SW480 (cell line): ENCODE results near the gene MYLK4.

Experiments used
- DNase-seq: peaks from one replicate; pipeline ENCODE4 v3.0.0-alpha.2; 2016; ENCODE audit warnings: low spot score

MYLK4 gene

GRCh38 chr6:2755456-2755855 lies 4.7 kb upstream of the MYLK4 start:
- DNase-seq: no peak

DNA sequence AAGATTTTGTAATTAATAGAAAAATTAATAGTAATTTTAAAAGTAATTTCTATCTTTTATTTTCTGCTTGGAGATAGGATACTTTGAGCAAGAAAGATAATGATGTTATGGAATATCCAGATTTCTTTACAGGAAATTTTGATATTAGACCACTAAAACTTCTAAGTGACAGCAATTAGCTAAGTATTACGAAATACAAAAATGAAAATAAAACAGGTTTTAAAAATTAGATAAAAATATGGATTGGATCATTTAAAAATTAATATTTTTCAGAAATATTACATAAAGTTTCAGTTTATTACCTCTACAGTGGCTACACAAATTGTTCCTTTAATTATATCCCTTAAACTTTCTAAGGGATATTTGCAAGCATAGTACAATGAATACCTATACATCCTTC lies 4.2 kb upstream of the MYLK4 start:
- DNase-seq: no peak

DNA sequence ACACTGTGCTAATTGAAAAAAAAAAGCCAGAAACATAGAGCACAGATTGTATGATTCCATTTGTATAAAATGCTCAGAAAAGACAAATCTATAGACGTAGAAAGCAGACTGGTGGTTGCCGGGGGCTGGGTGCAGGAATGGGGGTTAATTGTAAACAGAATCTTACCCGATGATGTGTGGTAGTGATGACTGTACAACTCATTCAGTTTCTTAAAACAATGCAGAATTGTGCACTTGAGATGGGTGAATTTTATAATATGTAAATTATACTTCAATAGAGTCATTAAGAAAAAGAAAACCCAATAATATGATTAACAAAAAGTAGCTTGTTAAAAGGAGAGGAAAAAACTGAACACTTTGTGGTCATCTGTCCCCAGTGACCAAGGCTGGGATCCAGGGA lies 3.7 kb upstream of the MYLK4 start:
- no peak for DNase-seq

DNA sequence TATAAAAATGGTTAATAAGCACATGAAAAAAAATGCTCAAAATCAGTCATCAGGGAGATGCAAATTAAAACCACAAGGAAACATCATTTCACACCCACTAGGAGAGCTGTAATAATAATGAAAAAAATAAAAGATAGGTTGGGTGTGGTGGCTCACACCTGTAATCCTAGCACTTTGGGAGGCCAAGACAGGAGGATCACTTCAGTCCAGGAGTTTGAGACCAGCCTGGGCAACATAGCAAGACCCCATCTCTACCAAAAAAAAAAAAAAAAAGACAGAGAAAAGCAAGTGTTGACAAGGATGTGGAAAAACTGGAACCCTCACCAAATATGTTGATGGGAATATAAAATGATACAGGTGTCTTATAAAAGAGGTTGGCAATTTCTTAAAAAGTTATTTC lies 3.0 kb upstream of the MYLK4 start:
- DNase-seq: no peak

GRCh38 chr6:2753110-2753489 lies 2.4 kb upstream of the MYLK4 start:
- DNase-seq: no peak

GRCh38 chr6:2752477-2753109 lies 1.9 kb upstream of the MYLK4 start:
- no peak for DNase-seq

DNA sequence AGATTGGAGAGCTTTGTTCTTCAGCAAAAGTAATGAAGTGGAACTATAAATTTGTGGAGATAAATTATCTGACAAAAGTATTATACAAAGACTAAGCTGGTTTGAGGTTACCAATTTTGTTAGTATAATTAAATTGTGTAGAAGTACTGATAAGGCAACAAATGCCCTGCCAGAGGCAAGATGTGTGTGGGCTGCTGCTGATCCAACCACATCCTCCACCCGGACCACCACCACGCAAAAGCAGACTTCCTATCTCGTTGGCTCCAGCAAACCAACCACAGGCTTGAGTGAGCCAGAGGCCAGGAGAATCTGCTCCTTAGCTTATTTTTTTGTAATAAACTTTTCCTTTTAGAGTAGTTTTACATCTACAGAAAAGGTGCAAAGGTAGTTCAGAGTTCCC lies 1.1 kb upstream of the MYLK4 start:
- no peak for DNase-seq

DNA sequence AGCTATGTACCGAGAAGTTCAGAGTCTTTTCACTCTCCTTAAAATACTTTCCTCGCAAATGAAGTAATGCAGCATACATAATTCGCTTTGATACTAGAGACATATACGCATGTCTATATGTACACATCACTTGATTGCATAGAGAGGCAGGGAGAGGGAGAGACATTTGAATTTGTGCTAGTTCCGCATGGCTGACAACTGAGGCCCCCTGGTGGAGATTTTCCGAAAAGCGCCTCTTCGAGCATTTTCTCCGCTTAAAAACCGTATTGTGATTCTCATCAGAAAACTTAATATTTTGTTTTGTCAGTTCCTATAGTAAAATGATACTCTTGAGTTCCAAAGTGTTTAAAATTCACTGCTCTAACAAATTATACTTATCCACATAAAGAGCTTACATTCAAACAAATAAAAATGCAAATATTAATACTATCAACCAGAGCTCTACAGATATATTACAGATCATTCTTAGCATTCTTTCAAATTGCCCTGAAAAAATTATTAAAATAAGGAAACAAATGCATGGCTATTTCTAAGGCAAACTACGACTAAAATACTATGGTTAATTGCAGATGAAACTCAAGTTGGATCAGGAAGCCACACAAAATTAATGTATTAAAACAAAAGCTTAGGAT lies 637 bp downstream of the MYLK4 start:
- peak; percentile 33 for DNase-seq

GRCh38 chr6:2748183-2748582 lies 2.5 kb downstream of the MYLK4 start:
- no peak for DNase-seq

- DNase-seq: no peak
Observed at GRCh38 chr6:2746557-2747061, 4.1 kb downstream of the MYLK4 start.

DNA sequence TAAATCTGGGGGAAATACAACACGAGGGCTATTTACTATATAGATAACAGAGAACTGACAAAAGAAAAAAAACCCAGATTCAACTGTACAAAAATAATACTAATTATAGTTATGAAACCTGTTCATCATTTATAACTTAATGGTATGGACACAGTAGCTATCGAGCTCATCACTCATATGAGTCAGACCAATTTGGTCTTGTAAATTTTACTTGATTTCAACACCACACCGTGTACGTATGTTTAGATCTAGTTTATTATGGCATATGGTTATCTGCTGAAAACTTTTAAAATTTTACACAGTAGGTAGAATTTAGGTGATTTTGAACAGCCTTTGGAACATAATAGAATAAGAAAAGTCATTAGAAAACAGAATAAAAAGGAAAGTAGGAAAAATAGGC lies 5.5 kb downstream of the MYLK4 start:
- DNase-seq: no peak

DNA sequence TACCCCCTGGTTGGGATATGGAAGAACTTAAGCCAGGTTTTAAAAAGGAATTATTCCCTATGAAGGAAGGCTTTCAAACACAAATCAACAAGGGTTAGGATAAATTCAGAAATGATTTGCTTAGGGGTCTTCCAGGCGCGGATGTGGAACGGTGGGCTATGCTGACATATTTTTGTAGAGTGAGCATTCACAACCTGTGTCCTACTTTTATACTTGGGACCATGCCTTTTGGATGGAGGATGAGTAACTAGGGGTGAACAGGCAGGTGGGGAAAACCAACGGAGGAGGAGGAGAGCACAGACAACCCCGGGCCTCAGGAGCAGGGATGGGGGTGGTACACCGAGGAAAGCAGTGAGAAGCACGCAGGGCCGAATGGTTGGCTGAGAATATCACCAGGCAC lies 5.9 kb downstream of the MYLK4 start:
- no peak for DNase-seq

GRCh38 chr6:2744209-2744771 lies 6.4 kb downstream of the MYLK4 start:
- peak; percentile 3 for DNase-seq

DNA sequence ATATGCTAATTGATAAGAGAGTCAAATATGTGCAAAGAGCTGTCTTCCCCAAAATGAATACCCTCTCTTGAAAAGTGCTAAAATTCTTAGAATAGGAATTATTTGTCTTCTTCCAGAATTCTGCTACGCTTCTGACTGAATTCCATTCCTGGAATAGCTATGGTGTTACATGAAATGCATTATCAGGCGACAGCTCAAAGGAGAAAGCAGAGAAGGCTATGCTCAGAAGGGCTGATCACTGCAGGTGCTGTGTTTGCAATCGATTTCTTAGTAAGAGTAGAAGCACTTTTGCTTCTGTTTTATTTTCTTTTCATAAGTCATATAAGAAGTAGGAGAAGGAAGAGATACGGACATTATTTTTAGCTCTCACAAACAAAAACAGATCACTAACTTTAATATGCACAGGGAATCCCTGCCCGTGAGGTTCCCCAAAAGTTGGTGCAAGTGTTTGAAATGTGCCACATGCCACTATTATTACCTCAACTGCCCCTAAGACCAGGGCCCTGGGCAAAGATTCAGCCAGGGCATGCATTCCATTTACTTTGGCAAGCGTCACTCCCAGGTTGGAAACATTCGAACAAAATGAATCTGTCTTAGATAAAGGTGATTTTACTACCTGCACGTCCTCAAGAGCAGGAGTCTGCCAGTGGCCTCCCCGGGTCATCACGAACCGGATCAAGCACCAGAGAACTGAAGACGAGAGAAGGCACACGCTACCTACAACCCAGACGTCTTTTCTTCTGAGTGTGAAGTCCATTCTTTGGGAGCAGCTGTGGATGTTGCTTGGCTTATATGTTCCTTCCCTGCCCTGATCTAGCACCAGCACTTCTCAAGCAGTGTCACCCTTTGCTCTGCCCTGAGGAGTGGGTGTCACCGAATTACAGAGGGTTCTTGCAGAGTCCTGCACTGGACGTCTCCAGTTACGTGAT lies 7.2 kb downstream of the MYLK4 start:
- DNase-seq: no peak

- no peak for DNase-seq
Observed at GRCh38 chr6:2741756-2742155, 9.0 kb downstream of the MYLK4 start.

GRCh38 chr6:2740581-2740980 lies 10.1 kb downstream of the MYLK4 start:
- no peak for DNase-seq

GRCh38 chr6:2739335-2739734 lies 11.4 kb downstream of the MYLK4 start:
- DNase-seq: peak; percentile 16

- DNase-seq: peak; percentile 56
Observed at GRCh38 chr6:2738373-2738979, 12.2 kb downstream of the MYLK4 start.

GRCh38 chr6:2737885-2738284 lies 12.8 kb downstream of the MYLK4 start:
- DNase-seq: no peak

- DNase-seq: no peak
Observed at GRCh38 chr6:2734488-2735166, 16.1 kb downstream of the MYLK4 start.

DNA sequence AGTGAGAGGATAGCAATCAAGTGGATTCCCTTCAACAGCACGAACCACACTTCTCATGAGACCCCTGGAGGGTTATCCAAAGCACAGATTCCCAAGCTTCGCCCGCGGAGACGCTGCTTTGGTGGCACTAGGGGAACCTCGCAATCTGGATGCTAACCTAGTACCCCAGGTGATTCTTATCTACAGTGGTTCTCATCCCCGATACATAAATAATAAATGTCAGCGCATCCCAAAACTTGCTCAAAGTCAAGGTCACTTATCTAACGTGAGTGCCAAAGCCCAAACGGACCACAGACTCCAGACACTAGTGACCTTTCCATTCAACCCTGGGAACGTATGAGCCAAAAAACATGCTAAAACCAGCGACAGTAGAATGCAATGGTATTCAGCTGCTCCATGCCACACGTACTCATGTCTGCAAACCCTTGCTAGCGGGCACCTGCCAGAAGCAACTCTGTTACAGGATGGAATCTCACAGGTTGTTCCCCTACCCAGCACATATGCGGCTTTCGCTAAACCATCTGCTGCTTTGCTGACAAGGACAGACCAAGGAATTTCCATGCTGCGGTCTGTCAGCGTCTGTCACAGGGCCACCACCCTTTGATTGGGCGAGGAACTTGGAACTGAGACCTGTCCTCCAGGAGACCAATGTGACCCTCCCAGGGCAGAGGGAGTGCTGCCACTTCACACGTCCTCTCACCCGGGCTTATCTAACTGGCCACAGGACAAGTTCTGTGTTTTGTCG lies 16.8 kb downstream of the MYLK4 start:
- no peak for DNase-seq
